ENCODE measurements around the gene SGPL1. TPM values are rescaled to one million over a fixed set of nuclear protein-coding genes. Genes with fewer than 3 reads are reported as not detected.
A peak's percentile ranks its signal among the peaks of the same experiment; 100 is the strongest.
"Not testable (repeated sequence)": the region's sequence is repeated elsewhere in the genome, so short reads cannot be mapped to it uniquely, and the experiment has no call there.

The SGPL1 gene
- total RNA-seq, 1 donor from 2014 or later = 8.2 TPM

DNA sequence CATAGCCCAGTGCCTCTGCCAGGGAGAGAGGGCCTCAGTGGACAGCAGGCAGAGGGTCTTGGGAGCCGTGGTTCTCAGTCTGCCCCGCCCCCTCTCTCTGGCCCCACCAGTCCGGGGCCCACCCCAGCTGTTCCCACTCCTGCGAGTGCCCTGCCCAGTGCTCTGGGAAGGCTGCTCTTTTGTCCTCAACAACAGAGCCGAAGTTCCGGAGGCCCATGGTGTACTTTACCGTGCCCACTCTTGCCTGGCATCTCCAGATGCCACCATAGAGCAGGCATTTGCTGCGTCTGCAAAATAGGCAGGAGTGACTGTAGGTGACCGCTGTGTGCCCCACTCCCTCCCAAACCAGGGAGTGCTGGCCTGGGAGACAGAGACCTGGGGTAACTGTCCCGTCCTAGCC lies 101.9 kb downstream of the SGPL1 start:
- Histone ChIP-seq H3K27me3 (ENCODE audit: low read depth) (peaks cover 35% of the 10 kb centered on the region), H3K27ac (replicated peaks) (no peak overlapping the region), H3K4me1 (no peaks in the 10 kb centered on the region), H3K9me3 (replicated peaks) (no peaks in the 10 kb centered on the region), H3K36me3 (no peaks in the 10 kb centered on the region), H3K4me3 (no peak overlapping the region)
- intact Hi-C loops (cut with micrococcal nuclease) = no loop called here
- DNase-seq = peak; percentile 9
- TF ChIP-seq CTCF (IDR thresholded peaks at IDR 0.05; ENCODE audit: borderline replicate concordance) = no peak

GRCh38 chr10:70918851-70919530 lies 103.2 kb downstream of the SGPL1 start:
- intact Hi-C loops (cut with micrococcal nuclease) = no loop called here

DNA sequence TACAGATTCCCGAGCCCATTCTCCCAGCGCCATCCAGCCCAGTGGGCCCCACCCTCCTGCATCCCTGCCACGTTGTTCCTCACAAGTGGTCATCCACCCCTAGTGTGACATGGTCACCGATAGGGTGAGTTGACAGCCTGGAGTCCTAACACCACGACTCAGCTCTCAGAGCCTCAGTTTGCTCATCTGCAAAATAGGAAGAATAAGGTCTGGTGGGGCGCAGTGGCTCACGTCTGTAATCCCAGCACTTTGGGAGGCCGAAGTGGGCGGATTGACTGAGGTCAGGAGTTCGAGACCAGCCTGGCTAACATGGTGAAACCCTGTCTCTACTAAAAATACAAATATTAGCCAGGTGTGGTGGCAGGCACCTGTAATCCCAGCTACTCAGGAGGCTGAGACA lies 104.2 kb downstream of the SGPL1 start:
- peaks cover 31% of the 10 kb centered on the region for H3K27me3 ChIP-seq (ENCODE audit: low read depth)
- intact Hi-C loops (cut with micrococcal nuclease) = loop anchor here (10.0 kb wide), 2 partner anchors 285 to 365 kb away; no protein-coding TSS in a partner anchor
- peak; percentile 5 for DNase-seq
- H3K9me3 ChIP-seq (replicated peaks); H3K36me3 ChIP-seq; H3K4me1 ChIP-seq; H3K4me3 ChIP-seq; H3K27ac ChIP-seq (replicated peaks): not testable (repeated sequence)

More at GRCh38 chr10:70918851-70919530, 103.2 kb downstream of the SGPL1 start:
- Histone ChIP-seq H3K27ac (replicated peaks) (no peak overlapping the region), H3K4me3 (no peak overlapping the region), H3K27me3 (ENCODE audit: low read depth) (peaks cover 35% of the 10 kb centered on the region), H3K4me1 (no peaks in the 10 kb centered on the region), H3K9me3 (replicated peaks) (no peaks in the 10 kb centered on the region), H3K36me3 (no peaks in the 10 kb centered on the region)
- no peak for TF ChIP-seq CTCF (IDR thresholded peaks at IDR 0.05; ENCODE audit: borderline replicate concordance)
- DNase-seq = peak; percentile 14

DNA sequence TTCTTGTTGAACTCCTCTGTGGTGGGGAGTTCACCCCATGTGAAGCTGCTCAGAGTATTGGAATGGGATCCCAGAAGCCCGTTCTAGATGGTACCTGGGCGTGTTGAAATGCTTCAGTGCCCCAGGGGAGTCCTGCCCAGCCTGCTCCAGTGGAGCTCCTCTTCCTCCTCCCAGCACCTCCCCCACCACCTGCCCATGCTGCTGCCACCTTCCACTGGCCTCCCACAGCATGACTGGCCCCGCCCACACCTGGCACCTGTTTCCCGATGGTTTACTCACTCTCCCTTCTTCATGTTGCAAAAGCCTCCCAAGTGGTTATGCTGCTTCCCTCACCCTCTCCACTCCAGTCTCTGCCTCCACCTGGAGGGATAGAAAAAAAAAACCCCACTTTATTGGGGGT lies 104.8 kb downstream of the SGPL1 start:
- H3K36me3 ChIP-seq = no peaks in the 10 kb centered on the region
- intact Hi-C loops (cut with micrococcal nuclease) = loop anchor here (10.0 kb wide), 2 partner anchors 284 to 364 kb away; no protein-coding TSS in a partner anchor

GRCh38 chr10:70921285-70921684 lies 105.5 kb downstream of the SGPL1 start:
- intact Hi-C loops (cut with micrococcal nuclease) = loop anchor here (10.0 kb wide), 2 partner anchors 284 to 364 kb away; no protein-coding TSS in a partner anchor
- DNase-seq = no peak
- Histone ChIP-seq H3K4me1 (peaks cover 7% of the 10 kb centered on the region), H3K4me3 (no peak overlapping the region), H3K36me3 (no peaks in the 10 kb centered on the region), H3K27ac (replicated peaks) (no peak overlapping the region), H3K9me3 (replicated peaks) (no peaks in the 10 kb centered on the region), H3K27me3 (ENCODE audit: low read depth) (peaks cover 25% of the 10 kb centered on the region)
- TF ChIP-seq CTCF (IDR thresholded peaks at IDR 0.05; ENCODE audit: borderline replicate concordance) = no peak

More for the DNA sequence above, 104.8 kb downstream of the SGPL1 start:
- H3K4me3 ChIP-seq = no peak overlapping the region
- no peak for DNase-seq
- no peak overlapping the region for H3K27ac ChIP-seq (replicated peaks)
- no peak for TF ChIP-seq CTCF (IDR thresholded peaks at IDR 0.05; ENCODE audit: borderline replicate concordance)
- no peaks in the 10 kb centered on the region for H3K9me3 ChIP-seq (replicated peaks)
- peaks cover 1% of the 10 kb centered on the region for H3K4me1 ChIP-seq
- H3K27me3 ChIP-seq (ENCODE audit: low read depth) = peaks cover 31% of the 10 kb centered on the region

DNA sequence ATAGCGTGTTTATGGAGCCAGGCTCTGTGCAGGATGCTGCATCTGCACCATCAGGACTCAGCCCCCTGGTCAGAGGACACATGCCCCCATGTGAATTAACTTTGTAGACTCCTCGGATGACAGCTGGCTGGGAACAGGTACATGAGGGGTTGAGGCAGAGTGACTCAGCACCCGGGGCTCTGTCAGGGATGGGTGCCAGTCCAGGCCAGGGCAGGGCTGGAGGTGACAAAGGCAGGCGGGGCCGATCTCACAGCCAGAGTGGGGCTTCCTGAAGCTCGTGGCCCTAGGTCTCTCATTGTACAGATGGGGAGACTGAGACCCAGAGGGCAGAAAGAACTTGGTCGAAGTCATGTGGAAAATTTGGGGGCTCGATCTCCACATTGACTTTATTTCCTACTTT lies 107.9 kb downstream of the SGPL1 start:
- Histone ChIP-seq H3K27me3 (ENCODE audit: low read depth) (peaks cover 7% of the 10 kb centered on the region), H3K4me1 (peaks cover 7% of the 10 kb centered on the region), H3K36me3 (no peaks in the 10 kb centered on the region), H3K9me3 (replicated peaks) (no peaks in the 10 kb centered on the region), H3K4me3 (no peak overlapping the region), H3K27ac (replicated peaks) (no peak overlapping the region)
- TF ChIP-seq CTCF (IDR thresholded peaks at IDR 0.05; ENCODE audit: borderline replicate concordance) = no peak
- intact Hi-C loops (cut with micrococcal nuclease) = loop anchor here (10.0 kb wide), 2 partner anchors 281 to 361 kb away; no protein-coding TSS in a partner anchor
- no peak for DNase-seq
